GM19328 (cell line): Measurements from ENCODE around the gene HOXA3.

Source experiments
- ATAC-seq: cut with Tn5 transposase; IDR thresholded peaks from one replicate; pipeline ENCODE4 v1.9.1; 2021; ENCODE audit warnings: mild to moderate bottlenecking, moderate library complexity; ENCODE audit not compliant: unreplicated experiment

Gene HOXA3

GRCh38 chr7:27151931-27152815, at the start of gene HOXA3:
Gene HOXA3 (minus strand): TSS chr7:27152583. CDS start chr7:27110640, 41,943 bp downstream.
- no peak for ATAC-seq

- ATAC-seq = no peak
These were observed 49.2 kb upstream of the HOXA3 start for GRCh38 chr7:27201580-27202017.

- no peak for ATAC-seq
These were observed 48.6 kb upstream of the HOXA3 start for GRCh38 chr7:27200761-27201579.

GRCh38 chr7:27199849-27200760, 47.7 kb upstream of the HOXA3 start, which contains the start of gene HOXA13:
Gene HOXA13 (minus strand): TSS chr7:27200091. CDS start chr7:27200077, 14 bp downstream.
- ATAC-seq = no peak

- no peak for ATAC-seq
These were observed 46.8 kb upstream of the HOXA3 start for GRCh38 chr7:27198871-27199801.

DNA sequence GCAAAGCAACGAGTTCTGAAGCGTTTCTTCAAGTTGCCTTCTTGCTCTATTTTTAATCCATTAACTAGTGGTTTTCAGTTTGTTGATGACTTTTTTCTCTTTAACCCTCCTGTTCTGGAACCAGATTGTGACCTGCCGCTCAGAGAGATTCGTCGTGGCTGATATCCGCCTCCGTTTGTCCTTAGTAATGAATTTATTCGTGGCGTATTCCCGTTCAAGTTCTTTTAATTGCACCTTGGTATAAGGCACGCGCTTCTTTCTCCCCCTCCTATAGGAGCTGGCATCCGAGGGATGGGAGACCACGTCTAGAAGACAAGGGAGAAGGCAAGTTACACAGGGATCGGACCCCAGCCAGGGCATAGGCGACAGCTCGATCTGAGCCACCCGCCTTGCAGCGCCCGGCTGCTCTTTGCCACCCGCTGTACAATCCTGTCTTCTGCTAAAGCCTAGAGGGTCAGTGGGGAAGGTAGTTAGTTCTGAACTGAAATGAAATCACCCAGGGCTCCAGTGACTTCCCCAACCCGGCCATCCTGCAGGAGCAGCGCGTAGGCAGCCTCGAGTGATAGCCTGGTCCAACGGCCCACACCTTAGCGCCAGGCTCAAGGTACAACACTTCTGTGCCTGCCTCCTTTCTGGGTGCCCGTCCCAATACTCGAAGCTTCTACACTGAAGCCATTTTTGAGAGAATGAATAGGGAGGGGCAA, 45.9 kb upstream of the HOXA3 start:
- no peak for ATAC-seq

DNA sequence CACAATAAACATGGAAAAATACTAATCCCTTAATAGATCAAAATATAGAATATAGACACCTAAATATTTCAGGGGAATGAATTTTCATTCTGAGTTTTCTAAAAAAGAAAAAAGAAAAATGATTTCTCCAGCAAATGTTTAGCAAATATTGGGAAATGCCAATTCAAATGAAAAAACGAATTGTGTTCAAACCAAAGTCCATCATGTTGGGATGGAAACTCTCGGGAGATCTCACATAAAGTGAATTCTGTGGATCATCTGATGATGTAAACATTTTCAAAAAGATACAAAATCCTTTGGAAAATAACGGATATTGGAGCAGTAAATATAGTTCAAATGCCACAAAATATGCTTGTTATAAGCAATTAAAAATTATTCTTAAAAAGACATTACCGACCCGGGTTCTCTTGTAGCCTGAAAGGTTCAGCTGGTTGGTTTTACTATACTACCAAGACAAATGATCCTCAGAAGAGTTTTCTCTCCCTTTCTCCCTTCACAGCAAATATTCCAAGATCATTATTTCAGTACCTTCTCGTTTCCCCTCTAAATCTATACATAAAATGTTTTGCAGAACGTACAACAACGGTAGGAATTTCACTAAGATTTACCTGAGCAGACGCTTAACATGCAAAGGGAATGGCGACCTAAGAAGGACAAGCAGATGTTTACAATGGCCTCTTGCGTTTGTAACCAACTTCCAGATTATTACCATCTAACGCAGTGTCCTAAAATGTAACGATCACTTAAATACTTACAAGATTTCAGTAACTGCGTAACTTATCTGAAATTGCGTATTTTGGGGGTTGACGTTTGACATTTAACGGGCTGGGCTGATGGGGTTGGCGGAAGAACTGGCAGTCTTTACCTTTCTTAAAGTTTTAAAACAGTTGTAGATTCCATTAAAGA, 45.0 kb upstream of the HOXA3 start:
- ATAC-seq = no peak

DNA sequence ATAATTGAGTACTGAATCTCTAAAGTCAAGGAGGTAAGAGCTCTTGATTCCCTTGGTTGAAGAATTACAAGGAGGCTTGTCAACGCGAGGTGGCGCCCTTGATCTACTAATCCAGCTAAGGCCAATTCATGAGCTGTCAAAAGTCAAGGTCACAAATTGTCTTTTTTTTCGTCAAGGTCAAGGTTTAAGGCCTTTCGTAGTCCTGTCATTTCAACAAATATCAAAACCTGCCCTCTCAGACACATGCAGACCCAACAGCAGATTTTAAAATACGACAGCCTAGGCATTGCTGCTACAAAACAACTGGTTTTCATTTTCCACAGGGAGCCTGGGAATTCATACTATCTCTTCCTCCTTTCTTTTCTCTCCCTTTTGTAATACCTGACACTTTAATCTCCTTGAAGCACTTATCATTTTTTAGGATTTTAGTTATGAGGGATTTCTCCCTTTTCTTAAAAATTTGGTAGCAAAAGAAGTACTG, 43.9 kb upstream of the HOXA3 start:
- ATAC-seq = no peak

DNA sequence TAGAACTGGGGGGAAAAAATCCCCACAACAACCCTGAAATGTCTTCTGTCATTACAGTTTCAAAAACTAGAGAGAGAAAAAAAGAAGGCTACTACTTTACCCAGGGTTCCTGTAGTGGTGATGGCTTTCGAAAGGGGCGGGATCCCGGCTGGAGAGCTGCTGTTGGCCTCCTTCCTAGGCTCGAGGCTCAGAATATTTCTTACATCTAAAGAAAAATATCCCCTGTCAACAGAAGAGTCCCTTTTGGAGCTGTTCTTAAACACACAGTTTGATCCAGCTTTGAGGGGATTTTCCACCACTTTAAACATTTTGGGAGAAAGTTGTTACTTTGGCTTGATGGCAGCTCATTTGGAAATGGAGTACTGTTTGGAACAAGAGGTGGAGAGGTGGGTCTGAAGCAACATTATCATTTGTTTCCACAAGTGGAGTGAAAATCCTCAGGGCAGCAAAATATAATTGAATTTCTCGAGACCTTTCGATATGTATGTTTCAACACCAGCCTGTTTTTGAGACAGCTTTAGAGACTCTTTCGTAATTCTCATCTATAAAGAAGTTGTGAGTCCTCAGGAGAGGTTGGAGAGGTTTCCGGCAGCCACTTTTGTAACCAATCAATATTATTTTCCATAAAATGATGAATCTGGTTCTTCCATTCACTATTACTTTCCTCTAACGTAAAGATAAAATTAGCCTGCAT, 42.5 kb upstream of the HOXA3 start:
- no peak for ATAC-seq

- no peak for ATAC-seq
These were observed 41.6 kb upstream of the HOXA3 start for GRCh38 chr7:27194002-27194352.

- ATAC-seq = no peak
These were observed 41.1 kb upstream of the HOXA3 start for GRCh38 chr7:27193335-27194001.

DNA sequence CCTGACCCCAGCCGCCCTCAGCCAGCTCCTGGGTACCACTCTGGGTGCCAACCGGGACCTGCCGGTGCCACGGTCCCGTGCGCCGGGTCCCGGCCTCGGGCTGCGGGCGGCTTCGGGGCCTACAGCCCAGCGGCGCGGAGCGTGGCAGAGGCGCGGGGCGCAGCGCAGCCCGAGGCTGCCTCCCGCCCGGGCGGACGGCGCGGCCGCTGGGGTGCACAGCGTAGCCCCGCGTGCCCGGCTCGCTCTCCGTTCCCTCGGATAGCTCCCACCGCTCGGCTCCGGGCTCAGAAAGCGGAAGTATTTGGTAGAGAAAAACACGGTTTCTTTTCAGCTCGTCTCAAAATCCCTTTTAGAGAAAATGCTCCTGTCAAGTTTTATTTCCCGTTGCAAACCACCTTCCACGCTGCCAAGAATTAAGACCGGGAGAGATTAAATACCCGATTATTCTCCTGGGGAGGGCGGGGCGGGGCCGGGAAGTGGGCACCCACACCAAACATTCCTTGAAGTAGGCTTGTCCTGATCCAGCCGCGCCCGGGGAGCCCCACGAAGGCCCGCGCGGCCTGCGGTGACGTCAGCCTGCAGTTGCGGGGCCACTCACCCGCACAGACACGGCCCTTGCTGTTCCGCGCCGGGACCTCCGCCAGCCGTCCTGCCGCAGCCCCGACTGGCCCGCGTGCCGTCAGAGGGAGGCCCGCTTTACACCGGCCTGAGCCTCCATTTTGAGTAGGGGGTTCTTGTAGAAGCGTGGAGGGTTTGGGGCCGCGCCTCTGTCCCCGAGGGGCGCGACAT, 40.4 kb upstream of the HOXA3 start:
- no peak for ATAC-seq

- no peak for ATAC-seq
These were observed 39.6 kb upstream of the HOXA3 start for GRCh38 chr7:27191833-27192545.

DNA sequence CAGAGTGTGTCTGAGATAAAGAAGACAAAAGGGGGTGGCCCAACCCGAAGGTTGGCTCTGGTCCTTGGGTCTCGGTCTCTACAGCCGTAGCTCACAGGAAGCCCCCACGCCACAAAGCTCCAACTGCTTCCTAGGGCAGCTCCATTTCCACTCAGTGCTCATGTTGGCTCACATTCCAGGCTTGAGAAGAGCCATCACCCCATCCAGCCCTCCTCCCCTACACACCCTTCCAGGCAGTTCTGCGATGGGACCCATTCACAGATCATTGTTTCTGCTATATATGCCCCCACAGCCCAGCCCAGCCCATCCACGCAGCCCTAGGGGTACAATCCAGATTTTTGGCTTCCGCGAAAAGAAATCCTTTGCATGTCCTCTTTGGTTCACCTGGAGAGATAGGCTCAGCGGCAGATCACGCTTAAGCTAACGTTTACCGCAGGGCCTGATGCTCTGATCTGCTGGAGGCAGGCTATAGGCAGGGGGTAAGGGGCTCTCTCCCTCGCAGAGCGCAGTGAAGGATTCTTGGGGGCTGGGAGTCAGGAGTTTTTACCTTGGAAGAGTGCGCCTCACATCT, 38.9 kb upstream of the HOXA3 start:
- no peak for ATAC-seq
